ENCODE results near the gene ATP6V1G2. TPM values are rescaled to one million over a fixed set of nuclear protein-coding genes. Genes with fewer than 3 reads are reported as not detected.

ATP6V1G2 gene
- total RNA-seq, 1 experiment from 2014 or later = 0.98 TPM

GRCh38 chr6:31574106-31575061 lies 28.0 kb upstream of the ATP6V1G2 start:
- H3K27ac ChIP-seq (ENCODE audit: low read length) = no peak overlapping the region
- no TSS peak for BruUV-seq (replicated peaks)
- H3K36me3 ChIP-seq (ENCODE audit: control insufficient read depth, insufficient read depth, low read length) = no peaks in the 10 kb centered on the region
- ChIA-PET POLR2A (interaction anchor here (0.5 kb wide), 2 partner anchors 9 to 50 kb away, joined by 3 read pairs; no protein-coding TSS in a partner anchor), CTCF (interaction anchor here (0.6 to 2.6 kb wide), 4 partner anchors 11 to 32 kb away, joined by 3 to 11 read pairs (median 6); no protein-coding TSS in a partner anchor)
- no peak for ATAC-seq
- in situ Hi-C loops (cut with HindIII; ENCODE audit: low pct_unique_long_range_greater_than_20kb, low sequenced_read_pairs) = no loop called here
- no peak for DNase-seq (ENCODE audit: low read depth, low spot score)
- TF ChIP-seq POLR2AphosphoS5 (IDR thresholded peaks at IDR 0.05; ENCODE audit: low read depth, low read length) (no peak), REST (IDR thresholded peaks at IDR 0.05; ENCODE audit: insufficient read depth in 1 of 2, low read depth in 2 of 2, low read length in 1 of 2) (no peak), CTCF (IDR thresholded peaks at IDR 0.05) (no peak), TCF7L2 (IDR thresholded peaks at IDR 0.05; ENCODE audit: low read depth, low read length) (no peak), SIN3A (IDR thresholded peaks at IDR 0.05; ENCODE audit: borderline replicate concordance, insufficient read depth, low read depth, low read length) (no peak)
- intact Hi-C loops (cut with micrococcal nuclease; ENCODE audit: unreplicated experiment) = no loop called here
- H3K4me3 ChIP-seq (ENCODE audit: low read depth in 2 of 2, low read length in 2 of 2) = no peak overlapping the region
- no peaks in the 10 kb centered on the region for H3K9me3 ChIP-seq (ENCODE audit: control insufficient read depth, insufficient read depth, low read depth, low read length)
- no peaks in the 10 kb centered on the region for H3K27me3 ChIP-seq (ENCODE audit: control insufficient read depth, insufficient read depth, low read length)
- peaks cover 15% of the 10 kb centered on the region for H3K4me1 ChIP-seq (ENCODE audit: control insufficient read depth, insufficient read depth, low read length)

DNA sequence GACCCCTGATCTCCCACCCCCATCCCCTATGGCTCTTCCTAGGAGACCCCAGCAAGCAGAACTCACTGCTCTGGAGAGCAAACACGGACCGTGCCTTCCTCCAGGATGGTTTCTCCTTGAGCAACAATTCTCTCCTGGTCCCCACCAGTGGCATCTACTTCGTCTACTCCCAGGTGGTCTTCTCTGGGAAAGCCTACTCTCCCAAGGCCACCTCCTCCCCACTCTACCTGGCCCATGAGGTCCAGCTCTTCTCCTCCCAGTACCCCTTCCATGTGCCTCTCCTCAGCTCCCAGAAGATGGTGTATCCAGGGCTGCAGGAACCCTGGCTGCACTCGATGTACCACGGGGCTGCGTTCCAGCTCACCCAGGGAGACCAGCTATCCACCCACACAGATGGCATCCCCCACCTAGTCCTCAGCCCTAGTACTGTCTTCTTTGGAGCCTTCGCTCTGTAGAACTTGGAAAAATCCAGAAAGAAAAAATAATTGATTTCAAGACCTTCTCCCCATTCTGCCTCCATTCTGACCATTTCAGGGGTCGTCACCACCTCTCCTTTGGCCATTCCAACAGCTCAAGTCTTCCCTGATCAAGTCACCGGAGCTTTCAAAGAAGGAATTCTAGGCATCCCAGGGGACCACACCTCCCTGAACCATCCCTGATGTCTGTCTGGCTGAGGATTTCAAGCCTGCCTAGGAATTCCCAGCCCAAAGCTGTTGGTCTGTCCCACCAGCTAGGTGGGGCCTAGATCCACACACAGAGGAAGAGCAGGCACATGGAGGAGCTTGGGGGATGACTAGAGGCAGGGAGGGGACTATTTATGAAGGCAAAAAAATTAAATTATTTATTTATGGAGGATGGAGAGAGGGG lies 27.1 kb upstream of the ATP6V1G2 start:
- intact Hi-C loops (cut with micrococcal nuclease; ENCODE audit: unreplicated experiment) = no loop called here
- ChIA-PET CTCF (interaction anchor here (0.6 to 2.6 kb wide), 3 partner anchors 12 to 33 kb away, joined by 3 to 11 read pairs (median 5); no protein-coding TSS in a partner anchor), POLR2A (no interaction called here)
- no peak for TF ChIP-seq POLR2AphosphoS5 (IDR thresholded peaks at IDR 0.05; ENCODE audit: low read depth, low read length)
- TF ChIP-seq REST (IDR thresholded peaks at IDR 0.05; ENCODE audit: insufficient read depth in 1 of 2, low read depth in 2 of 2, low read length in 1 of 2) = no peak
- no peak for TF ChIP-seq TCF7L2 (IDR thresholded peaks at IDR 0.05; ENCODE audit: low read depth, low read length)
- ATAC-seq (no peak), DNase-seq (ENCODE audit: low read depth, low spot score) (no peak)
- H3K9me3 ChIP-seq (ENCODE audit: control insufficient read depth, insufficient read depth, low read depth, low read length) = no peaks in the 10 kb centered on the region
- in situ Hi-C loops (cut with HindIII; ENCODE audit: low pct_unique_long_range_greater_than_20kb, low sequenced_read_pairs) = no loop called here
- no peaks in the 10 kb centered on the region for H3K27me3 ChIP-seq (ENCODE audit: control insufficient read depth, insufficient read depth, low read length)
- H3K36me3 ChIP-seq (ENCODE audit: control insufficient read depth, insufficient read depth, low read length) = no peaks in the 10 kb centered on the region
- no peak overlapping the region for H3K4me3 ChIP-seq (ENCODE audit: low read depth in 2 of 2, low read length in 2 of 2)
- H3K4me1 ChIP-seq (ENCODE audit: control insufficient read depth, insufficient read depth, low read length) = peaks cover 10% of the 10 kb centered on the region
- no TSS peak for BruUV-seq (replicated peaks)
- no peak overlapping the region for H3K27ac ChIP-seq (ENCODE audit: low read length)

Measured in Panc1 (cell line).